NT2/D1 (cell line): ENCODE data around the gene CACNA2D3.

ENCODE experiments used
- DNase-seq: peaks from one replicate; pipeline ENCODE4 v3.0.0-alpha.2; 2011; ENCODE audit warnings: low read depth, low spot score
- H3K27me3 ChIP-seq: 2 replicates; pipeline ENCODE4 v1.6.0; 2011; ENCODE audit warnings: mild to moderate bottlenecking; ENCODE audit not compliant: insufficient read length, insufficient read depth
- H3K36me3 ChIP-seq: 2 replicates; pipeline ENCODE4 v1.6.1; 2011; ENCODE audit warnings: mild to moderate bottlenecking, low read length, mixed read lengths; ENCODE audit not compliant: insufficient read depth, insufficient read length
- H3K4me1 ChIP-seq: 2 replicates; pipeline ENCODE4 v1.5.1; 2011; ENCODE audit not compliant: insufficient read depth, insufficient read length
- H3K4me3 ChIP-seq: 2 replicates; pipeline ENCODE4 v1.5.1; 2011; ENCODE audit warnings: low read depth; ENCODE audit not compliant: insufficient read length
- H3K9ac ChIP-seq: 2 replicates; pipeline ENCODE4 v1.6.0; 2011; ENCODE audit warnings: low read depth; ENCODE audit not compliant: insufficient read length
- H3K9me3 ChIP-seq: 2 replicates; pipeline ENCODE4 v1.5.1; 2011; ENCODE audit warnings: mild to moderate bottlenecking, low read length; ENCODE audit not compliant: insufficient read depth
- SUZ12 ChIP-seq: IDR thresholded peaks from 2 replicates; pipeline ENCODE4 v1.6.1; 2011; ENCODE audit not compliant: insufficient read length, insufficient read depth; ENCODE audit errors: extremely low read depth
- YY1 ChIP-seq: IDR thresholded peaks from 2 replicates; pipeline ENCODE4 v1.6.1; 2011; ENCODE audit not compliant: insufficient read length, insufficient read depth
- ZNF274 ChIP-seq: IDR thresholded peaks from 2 replicates; pipeline ENCODE4 v1.6.1; 2011; ENCODE audit warnings: mild to moderate bottlenecking, low read depth, low read length

Gene CACNA2D3

GRCh38 chr3:54163441-54163840, 41.1 kb downstream of the CACNA2D3 start:
- Histone ChIP-seq H3K4me3 (no peak overlapping the region), H3K4me1 (peaks cover 3% of the 10 kb centered on the region), H3K36me3 (no peaks in the 10 kb centered on the region), H3K27me3 (no peaks in the 10 kb centered on the region), H3K9me3 (no peaks in the 10 kb centered on the region), H3K9ac (no peak overlapping the region)
- DNase-seq: no peak
- TF ChIP-seq SUZ12 (no peak), ZNF274 (no peak), YY1 (no peak)

- Histone ChIP-seq H3K4me1 (peaks cover 3% of the 10 kb centered on the region), H3K9me3 (no peaks in the 10 kb centered on the region), H3K27me3 (no peaks in the 10 kb centered on the region), H3K36me3 (no peaks in the 10 kb centered on the region), H3K9ac (no peak overlapping the region), H3K4me3 (no peak overlapping the region)
- TF ChIP-seq SUZ12 (no peak), YY1 (no peak), ZNF274 (no peak)
- DNase-seq: no peak
These were observed 42.0 kb downstream of the CACNA2D3 start for GRCh38 chr3:54164192-54164975.

DNA sequence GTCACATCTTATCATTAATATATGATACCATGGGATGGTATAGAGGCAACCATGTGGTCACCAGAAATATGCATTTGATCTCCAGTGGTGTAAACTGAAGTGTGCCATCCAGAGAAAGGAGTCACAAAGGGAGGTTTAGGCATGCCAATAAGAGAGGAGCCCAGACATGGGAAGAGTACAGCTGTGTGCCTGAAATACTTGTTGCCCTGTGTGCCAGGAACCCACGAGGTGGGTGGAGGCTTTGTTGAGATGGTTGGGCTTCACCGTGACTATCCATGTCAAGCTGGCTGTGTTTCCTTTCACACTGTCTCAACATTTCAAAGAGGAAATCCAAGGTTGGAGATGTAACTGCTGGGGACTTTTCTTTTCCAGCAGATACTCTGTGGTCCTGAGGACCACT, 43.5 kb downstream of the CACNA2D3 start:
- H3K4me3 ChIP-seq: no peak overlapping the region
- TF ChIP-seq ZNF274: no peak
- no peak for TF ChIP-seq YY1
- no peak for TF ChIP-seq SUZ12
- H3K4me1 ChIP-seq: peaks cover 3% of the 10 kb centered on the region
- H3K9me3 ChIP-seq: no peaks in the 10 kb centered on the region
- no peaks in the 10 kb centered on the region for H3K27me3 ChIP-seq
- no peak overlapping the region for H3K9ac ChIP-seq
- DNase-seq: no peak
- no peaks in the 10 kb centered on the region for H3K36me3 ChIP-seq

DNA sequence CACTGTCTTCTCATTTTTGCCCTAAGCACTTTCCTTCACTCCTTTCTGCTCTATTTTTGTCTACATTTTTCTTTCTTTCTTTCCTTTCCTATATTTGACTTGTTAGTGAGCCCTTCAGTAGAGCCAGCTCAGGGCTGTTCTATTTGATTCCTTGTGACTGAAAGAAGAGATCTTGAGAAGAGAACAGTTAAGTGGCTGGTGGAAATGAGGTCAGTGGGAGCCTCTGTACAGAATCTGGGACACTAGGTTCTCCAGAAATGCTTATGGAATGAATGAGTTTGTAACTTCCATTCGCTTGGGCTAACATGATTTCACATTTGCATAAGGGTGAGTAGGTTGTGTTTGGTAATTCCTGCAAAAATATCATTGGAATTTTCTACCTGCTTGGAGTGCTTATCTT, 45.6 kb downstream of the CACNA2D3 start:
- Histone ChIP-seq H3K4me3 (no peak overlapping the region), H3K9ac (no peak overlapping the region), H3K36me3 (no peaks in the 10 kb centered on the region), H3K4me1 (peaks cover 3% of the 10 kb centered on the region), H3K9me3 (no peaks in the 10 kb centered on the region), H3K27me3 (no peaks in the 10 kb centered on the region)
- TF ChIP-seq YY1: no peak
- no peak for TF ChIP-seq SUZ12
- TF ChIP-seq ZNF274: no peak
- DNase-seq: no peak

DNA sequence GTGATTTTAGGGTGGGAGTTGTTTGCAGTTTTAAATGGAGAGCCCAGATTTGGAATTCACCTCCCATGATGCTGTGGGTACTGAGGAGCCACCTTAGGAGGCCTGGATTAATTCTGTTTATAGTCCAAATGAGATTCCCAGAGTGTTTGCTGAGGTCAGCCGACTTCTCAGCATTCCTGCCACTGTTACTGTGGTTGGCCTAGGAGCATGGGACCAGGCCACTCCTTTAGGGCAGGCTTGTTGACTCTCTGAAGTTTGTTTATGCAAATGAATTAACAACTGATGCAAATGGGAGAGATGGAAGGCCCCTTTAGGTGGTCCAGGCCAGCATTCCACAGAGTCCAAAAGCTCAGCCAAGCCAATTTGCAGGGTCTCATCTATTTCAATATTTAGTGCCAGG, 46.1 kb downstream of the CACNA2D3 start:
- Histone ChIP-seq H3K27me3 (no peaks in the 10 kb centered on the region), H3K36me3 (no peaks in the 10 kb centered on the region), H3K4me1 (peaks cover 3% of the 10 kb centered on the region), H3K4me3 (no peak overlapping the region), H3K9ac (no peak overlapping the region), H3K9me3 (no peaks in the 10 kb centered on the region)
- TF ChIP-seq SUZ12 (no peak), ZNF274 (no peak), YY1 (no peak)
- peak; percentile 59 for DNase-seq

- H3K9me3 ChIP-seq: no peaks in the 10 kb centered on the region
- H3K4me1 ChIP-seq: peaks cover 2% of the 10 kb centered on the region
- H3K9ac ChIP-seq: no peak overlapping the region
- H3K4me3 ChIP-seq: no peak overlapping the region
- no peaks in the 10 kb centered on the region for H3K36me3 ChIP-seq
- DNase-seq: no peak
- H3K27me3 ChIP-seq: no peaks in the 10 kb centered on the region
- TF ChIP-seq YY1: no peak
These were observed 47.2 kb downstream of the CACNA2D3 start for GRCh38 chr3:54169524-54169923.

DNA sequence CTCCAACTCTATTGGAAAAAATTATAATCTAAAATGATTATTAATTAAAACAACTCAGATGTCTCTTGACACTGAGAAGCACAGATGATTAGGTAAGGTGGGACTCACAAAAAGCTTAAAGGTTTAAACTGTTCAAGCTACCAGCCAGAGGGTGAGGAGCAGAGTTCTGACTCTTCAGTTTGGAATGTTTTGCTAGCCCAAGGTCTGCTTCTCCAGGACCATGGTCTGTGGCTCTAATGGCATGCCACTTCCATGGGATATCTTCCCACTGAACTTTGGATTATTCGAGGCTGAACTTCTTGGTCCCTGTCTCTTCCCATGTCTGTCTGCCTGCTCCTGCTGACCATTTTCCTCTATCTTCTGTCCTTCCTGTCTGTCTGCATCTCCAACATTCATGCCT, 49.2 kb downstream of the CACNA2D3 start:
- Histone ChIP-seq H3K9me3 (no peaks in the 10 kb centered on the region), H3K27me3 (no peaks in the 10 kb centered on the region), H3K36me3 (no peaks in the 10 kb centered on the region), H3K4me3 (no peak overlapping the region), H3K4me1 (no peaks in the 10 kb centered on the region), H3K9ac (no peak overlapping the region)
- DNase-seq: no peak
- no peak for TF ChIP-seq SUZ12
- TF ChIP-seq ZNF274: no peak
- no peak for TF ChIP-seq YY1

DNA sequence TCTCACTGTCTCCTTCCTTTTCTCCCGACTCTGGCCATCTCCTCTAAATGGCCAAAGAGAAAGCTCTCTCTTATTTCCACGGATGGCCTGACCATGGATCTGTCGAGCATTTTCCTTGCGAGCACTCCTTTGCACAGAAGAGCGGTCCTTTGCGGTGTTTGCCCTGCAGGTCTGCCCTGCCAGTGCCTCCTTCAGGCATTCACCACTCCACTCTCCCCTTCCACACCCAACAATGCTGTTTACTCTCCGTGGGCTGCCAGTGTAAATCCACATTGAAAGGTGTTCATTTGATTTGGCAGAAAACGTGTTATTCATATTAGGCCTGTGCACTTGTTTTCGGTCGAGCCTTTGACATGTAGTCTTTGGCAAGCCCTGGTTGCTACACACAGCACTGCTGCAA, 49.6 kb downstream of the CACNA2D3 start:
- no peak for DNase-seq
- Histone ChIP-seq H3K9ac (no peak overlapping the region), H3K4me1 (no peaks in the 10 kb centered on the region), H3K9me3 (no peaks in the 10 kb centered on the region), H3K4me3 (no peak overlapping the region), H3K36me3 (no peaks in the 10 kb centered on the region), H3K27me3 (no peaks in the 10 kb centered on the region)
- TF ChIP-seq ZNF274 (no peak), YY1 (no peak), SUZ12 (no peak)
